HepG2 (cell line): Measurements from ENCODE around the gene PRR19. TPM values are rescaled to one million over a fixed set of nuclear protein-coding genes. Genes with fewer than 3 reads are reported as not detected.
A peak's percentile ranks its signal among the peaks of the same experiment; 100 is the strongest.

Experiments used
- ATRX ChIP-seq: sonication (generic); formaldehyde crosslinking; IDR thresholded peaks from 2 replicates; pipeline ENCODE4 v1.4.0; 2020; ENCODE audit warnings: missing genetic modification reagents, borderline replicate concordance
- CCDC6 ChIP-seq: sonication (generic); formaldehyde crosslinking; IDR thresholded peaks from 2 replicates; pipeline ENCODE4 v1.8.1; 2022; ENCODE audit warnings: mild to moderate bottlenecking, missing genetic modification reagents, moderate library complexity
- DNMT1 ChIP-seq: sonication (generic); formaldehyde crosslinking; IDR thresholded peaks from 2 replicates; pipeline ENCODE4 v1.5.1; 2020; ENCODE audit warnings: mild to moderate bottlenecking, missing genetic modification reagents
- FOSL1 ChIP-seq: sonication (generic); formaldehyde crosslinking; IDR thresholded peaks from 2 replicates; pipeline ENCODE4 v1.9.0; 2021; ENCODE audit warnings: missing genetic modification reagents, borderline replicate concordance
- HMG20B ChIP-seq: conservative IDR thresholded peaks from 2 replicates; pipeline ENCODE4 v1.6.1; 2016; ENCODE audit warnings: missing genetic modification reagents, missing compliant biosample characterization
- HNRNPLL ChIP-seq: fragments of 200-400 bp; formaldehyde crosslinking; IDR thresholded peaks from 2 replicates; pipeline ENCODE4 v1.6.1; 2017; ENCODE audit warnings: mild to moderate bottlenecking, low read depth, low read length; ENCODE audit not compliant: poor library complexity, severe bottlenecking
- ISL2 ChIP-seq: sonication (generic); formaldehyde crosslinking; IDR thresholded peaks from 2 replicates; pipeline ENCODE4 v1.5.0; 2020; ENCODE audit warnings: missing genetic modification reagents
- KLF9 ChIP-seq: IDR thresholded peaks from 2 replicates; pipeline ENCODE4 v1.6.1; 2016; ENCODE audit warnings: low read depth
- NFKBIZ ChIP-seq: IDR thresholded peaks from 2 replicates; pipeline ENCODE4 v1.6.1; 2018; ENCODE audit warnings: missing genetic modification reagents, missing compliant biosample characterization
- NR2F1 ChIP-seq, 2 experiments: fragments of 450-650 bp in 1 of 2; formaldehyde crosslinking in 1 of 2; IDR thresholded peaks; 2 replicates each; pipeline versions ENCODE4 v1.5.0 to v1.6.1; 2016 to 2020; ENCODE audit warnings: mild to moderate bottlenecking in 1 of 2, missing compliant biosample characterization in 1 of 2, missing genetic modification reagents in 1 of 2, moderate library complexity in 1 of 2
- RERE ChIP-seq: IDR thresholded peaks from 2 replicates; pipeline ENCODE4 v1.6.1; 2016; ENCODE audit warnings: low read depth, missing genetic modification reagents, missing compliant biosample characterization
- RFX5 ChIP-seq: IDR thresholded peaks from 2 replicates; pipeline ENCODE4 v1.6.1; 2011; ENCODE audit warnings: low read depth, low read length, improper control_type of control experiment
- RXRA ChIP-seq: sonication (generic); formaldehyde crosslinking; IDR thresholded peaks from 2 replicates; pipeline ENCODE4 v1.5.1; 2020; ENCODE audit warnings: missing genetic modification reagents
- SRSF4 ChIP-seq: fragments of 200-400 bp; formaldehyde crosslinking; IDR thresholded peaks from one replicate; pipeline ENCODE4 v1.6.1; 2018; ENCODE audit warnings: mild to moderate bottlenecking, low read depth, low read length, moderate library complexity; ENCODE audit not compliant: poor library complexity, severe bottlenecking
- SRY ChIP-seq: sonication (generic); formaldehyde crosslinking; IDR thresholded peaks from 2 replicates; pipeline ENCODE4 v1.8.0; 2022; ENCODE audit warnings: mild to moderate bottlenecking, missing genetic modification reagents
- TEAD2 ChIP-seq: sonication (generic); formaldehyde crosslinking; IDR thresholded peaks from 2 replicates; pipeline ENCODE4 v1.9.0; 2021; ENCODE audit warnings: missing genetic modification reagents
- TIGD3 ChIP-seq: sonication (generic); formaldehyde crosslinking; IDR thresholded peaks from 2 replicates; pipeline ENCODE4 v1.5.1; 2020; ENCODE audit warnings: mild to moderate bottlenecking, missing genetic modification reagents, borderline replicate concordance
- ZBTB7B ChIP-seq: sonication (generic); formaldehyde crosslinking; IDR thresholded peaks from 2 replicates; pipeline ENCODE4 v1.4.0; 2020; ENCODE audit warnings: missing genetic modification reagents
- ZFP36L1 ChIP-seq: sonication (generic); formaldehyde crosslinking; IDR thresholded peaks from 2 replicates; pipeline ENCODE4 v1.8.0; 2022; ENCODE audit warnings: mild to moderate bottlenecking, missing genetic modification reagents, moderate library complexity
- ZFYVE20 ChIP-seq: sonication (generic); formaldehyde crosslinking; IDR thresholded peaks from 2 replicates; pipeline ENCODE4 v1.8.0; 2023; ENCODE audit warnings: low read depth, mild to moderate bottlenecking, moderate library complexity, missing genetic modification reagents, borderline replicate concordance
- ZNF550 ChIP-seq: sonication (generic); formaldehyde crosslinking; IDR thresholded peaks from 2 replicates; pipeline ENCODE4 v1.4.0; 2020; ENCODE audit warnings: mild to moderate bottlenecking, missing genetic modification reagents, borderline replicate concordance
- ZNF607 ChIP-seq: sonication (generic); formaldehyde crosslinking; IDR thresholded peaks from 2 replicates; pipeline ENCODE4 v1.5.1; 2020; ENCODE audit warnings: missing genetic modification reagents, mild to moderate bottlenecking, borderline replicate concordance
- ZNF773 ChIP-seq: sonication (generic); formaldehyde crosslinking; IDR thresholded peaks from 2 replicates; pipeline ENCODE4 v1.4.0; 2020; ENCODE audit warnings: missing genetic modification reagents, borderline replicate concordance
- ZNF790 ChIP-seq: sonication (generic); formaldehyde crosslinking; IDR thresholded peaks from 2 replicates; pipeline ENCODE4 v1.8.0; 2022; ENCODE audit warnings: missing genetic modification reagents, mild to moderate bottlenecking, borderline replicate concordance
- polyA plus RNA-seq, 8 experiments: library from polyadenylated mRNA; depleted of rRNA in 3 of 8; stranded (reverse) in 7 of 8; unstranded in 1 of 8; fragments of >200 nt; fragmentation: Illumina TruSeq in 4 of 8; extraction: Trizol in 4 of 8; gene quantifications; 2 replicates each; pipeline versions ENCODE4 v1.2.1 to v1.2.3, GENCODE V29; 2011 to 2016; ENCODE audit warnings: low read depth in 4 of 8, missing spikeins in 1 of 8, mixed read lengths in 1 of 8; ENCODE audit not compliant: insufficient read depth in 1 of 8
- total RNA-seq, 5 experiments: library from RNA; depleted of rRNA; stranded (reverse); fragments of >200 nt; fragmentation: Illumina TruSeq; extraction: Trizol; gene quantifications; 2 replicates each; pipeline ENCODE4 v1.2.3, GENCODE V29; 2016; ENCODE audit warnings: low read depth in 1 of 5

PRR19 gene
- total and polyA plus RNA-seq, 2 of the 13 experiments (the other 11 are each of a cell fraction or from before 2014, with no cell fraction given), result 0.21 to 0.33 TPM

GRCh38 chr19:42279902-42280814 lies 21.8 kb upstream of the PRR19 start (continued):
- TF ChIP-seq RERE (no peak), TEAD2 (CRISPR knock-in tag) (no peak), HNRNPLL (no peak), RXRA (CRISPR knock-in tag) (0 out of 2 replicates have a peak, but pooled peaks have one; percentile 28), DNMT1 (CRISPR knock-in tag) (no peak; the same call in 1 of the 2 replicates), HMG20B (CRISPR knock-in tag) (no peak), RFX5 (no peak), ZBTB7B (CRISPR knock-in tag) (peak; percentile 87), ZNF773 (no peak), CCDC6 (CRISPR knock-in tag) (no peak), ISL2 (CRISPR knock-in tag) (peak; percentile 30), NR2F1 (CRISPR knock-in tag; IDR thresholded peaks at IDR 0.05) (no peak), ZNF550 (CRISPR knock-in tag) (no peak), KLF9 (CRISPR knock-in tag) (no peak), ZNF607 (CRISPR knock-in tag) (no peak), ZFP36L1 (peak; percentile 63; the same call in 1 of the 2 replicates), SRSF4 (peak; percentile 61), ZNF790 (no peak), FOSL1 (no peak; the same call in 1 of the 2 replicates), SRY (CRISPR knock-in tag) (no peak; the same call in 1 of the 2 replicates), TIGD3 (CRISPR knock-in tag) (peak; percentile 60; the same call in 1 of the 2 replicates), ATRX (CRISPR knock-in tag) (no peak), ZFYVE20 (CRISPR knock-in tag) (no peak), NFKBIZ (CRISPR knock-in tag) (no peak)
